Thymus (tissue), 11 donors: ENCODE results near the gene VPS13A. TPM values are rescaled to one million over a fixed set of nuclear protein-coding genes. Genes with fewer than 3 reads are reported as not detected.

Experiments used
- DNase-seq, 9 donors: peaks; one replicate each; pipeline ENCODE4 v3.0.0-alpha.2; 2013; ENCODE audit warnings: low spot score in 9 of 9, low read depth in 6 of 9, missing footprints in 1 of 9
- H3K27ac ChIP-seq, 2 donors: one replicate each; pipeline ENCODE4 v1.5.1; 2013; ENCODE audit warnings: control low read depth in 1 of 2, low read depth in 1 of 2, low read length in 1 of 2, mild to moderate bottlenecking in 1 of 2, moderate library complexity in 1 of 2
- H3K27me3 ChIP-seq, 2 donors: one replicate each; pipeline ENCODE4 v1.5.1; 2013; ENCODE audit warnings: low read length in 1 of 2; ENCODE audit not compliant: control insufficient read depth in 2 of 2, insufficient read depth in 1 of 2
- H3K36me3 ChIP-seq, 2 donors: one replicate each; pipeline ENCODE4 v1.5.1; 2013; ENCODE audit warnings: low read length in 1 of 2, mild to moderate bottlenecking in 1 of 2, moderate library complexity in 1 of 2; ENCODE audit not compliant: control insufficient read depth in 2 of 2, insufficient read depth in 2 of 2
- H3K4me1 ChIP-seq, 2 donors: one replicate each; pipeline ENCODE4 v1.5.1; 2013; ENCODE audit warnings: low read length in 2 of 2; ENCODE audit not compliant: control insufficient read depth in 2 of 2, insufficient read depth in 2 of 2
- H3K4me3 ChIP-seq, 2 donors: one replicate each; pipeline ENCODE4 v1.5.1; 2013; ENCODE audit warnings: low read length in 2 of 2, control low read depth in 1 of 2, mild to moderate bottlenecking in 1 of 2
- H3K9me3 ChIP-seq, 2 donors: one replicate each; pipeline ENCODE4 v1.5.1; 2013; ENCODE audit warnings: low read length in 1 of 2, mild to moderate bottlenecking in 1 of 2; ENCODE audit not compliant: control insufficient read depth in 2 of 2, insufficient read depth in 1 of 2
- WGBS: extraction: QIAGEN DNeasy Blood & Tissue Kit; methylation state at CpG from one replicate; pipeline ENCODE4 v1.1.7; 2013; 5-methylcytosine and 5-hydroxymethylcytosine counted together
- polyA plus RNA-seq: library from polyadenylated mRNA; stranded (reverse); fragments of 200-250 nt; gene quantifications from one replicate; pipeline ENCODE4 v1.2.3, GENCODE V29; 2013
- total RNA-seq: library from RNA; stranded (reverse); fragments of 120-200 nt; gene quantifications from one replicate; pipeline ENCODE4 v1.2.4, GENCODE V29; 2013
- donor health status: healthy.

Gene VPS13A
- total and polyA plus RNA-seq, 2 donors, result 21.1 to 22.8 TPM

- no peak overlapping the region for H3K4me3 ChIP-seq
- H3K27ac ChIP-seq, result no peak overlapping the region
- H3K9me3 ChIP-seq, result no peaks in the 10 kb centered on the region
- no peaks in the 10 kb centered on the region for H3K27me3 ChIP-seq
- no peaks in the 10 kb centered on the region for H3K4me1 ChIP-seq
- DNase-seq, result no peak
- no peaks in the 10 kb centered on the region for H3K36me3 ChIP-seq
- 95% methylated on average over 6 of the region's 6 CpGs for WGBS
Observed at GRCh38 chr9:77158772-77159513, 18.4 kb upstream of the VPS13A start.

DNA sequence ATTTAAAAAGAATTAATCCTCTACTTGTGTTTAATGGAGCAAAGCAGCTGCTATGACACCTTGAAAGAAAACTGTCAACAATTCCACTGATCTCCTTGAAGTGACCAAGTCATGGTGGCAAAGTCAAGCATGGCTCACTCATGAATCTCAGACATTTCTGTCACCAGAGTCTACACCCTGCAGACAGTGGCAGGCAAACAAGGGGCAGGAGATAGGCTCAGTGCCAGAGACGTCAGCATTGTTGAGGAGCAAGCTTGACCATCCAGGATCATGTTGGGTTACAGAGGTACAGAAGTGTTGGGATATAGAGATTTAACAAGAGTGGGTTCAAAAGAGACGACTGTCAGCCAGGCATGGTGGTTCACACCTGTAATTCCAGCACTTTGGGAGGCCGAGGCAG is 16.1 kb upstream of the VPS13A start:
- no peak overlapping the region for H3K4me3 ChIP-seq
- no peaks in the 10 kb centered on the region for H3K4me1 ChIP-seq
- H3K9me3 ChIP-seq, result no peaks in the 10 kb centered on the region
- no peaks in the 10 kb centered on the region for H3K36me3 ChIP-seq
- DNase-seq, result no peak
- no peaks in the 10 kb centered on the region for H3K27me3 ChIP-seq
- no peak overlapping the region for H3K27ac ChIP-seq
- 94% methylated on average over 3 of the region's 3 CpGs for WGBS

DNA sequence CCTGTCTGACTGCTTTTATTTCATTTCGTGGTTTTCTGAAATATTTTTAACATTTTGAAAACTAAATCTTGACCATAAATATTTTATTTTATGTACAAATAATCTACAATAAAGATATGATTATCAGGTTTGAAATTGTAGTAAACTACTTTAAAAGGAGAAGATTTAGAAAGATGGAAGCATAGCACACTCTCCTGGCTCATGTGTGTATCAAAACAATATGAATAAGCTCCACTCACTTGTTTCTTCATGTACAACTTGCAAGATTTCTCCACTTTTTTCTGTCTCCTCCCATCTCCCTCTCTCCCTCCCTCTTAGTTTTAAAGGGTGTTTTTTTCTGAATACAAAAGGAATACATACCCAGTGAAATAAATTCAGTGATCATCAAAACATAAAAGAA is 15.4 kb upstream of the VPS13A start:
- WGBS, result 89% methylated on average over 1 of the region's 1 CpG
- H3K9me3 ChIP-seq, result no peaks in the 10 kb centered on the region
- H3K27ac ChIP-seq, result no peak overlapping the region
- no peak overlapping the region for H3K4me3 ChIP-seq
- no peaks in the 10 kb centered on the region for H3K4me1 ChIP-seq
- DNase-seq, result no peak
- H3K36me3 ChIP-seq, result no peaks in the 10 kb centered on the region
- H3K27me3 ChIP-seq, result no peaks in the 10 kb centered on the region

GRCh38 chr9:77162366-77162765 is 15.0 kb upstream of the VPS13A start:
- no peak overlapping the region for H3K27ac ChIP-seq
- H3K9me3 ChIP-seq, result no peaks in the 10 kb centered on the region
- no peak overlapping the region for H3K4me3 ChIP-seq
- no peak for DNase-seq
- no peaks in the 10 kb centered on the region for H3K4me1 ChIP-seq
- H3K36me3 ChIP-seq, result no peaks in the 10 kb centered on the region
- no peaks in the 10 kb centered on the region for H3K27me3 ChIP-seq
- 98% methylated on average over 4 of the region's 4 CpGs for WGBS

- Histone ChIP-seq H3K27me3 (no peaks in the 10 kb centered on the region), H3K4me3 (no peak overlapping the region), H3K27ac (no peak overlapping the region), H3K36me3 (no peaks in the 10 kb centered on the region), H3K4me1 (no peaks in the 10 kb centered on the region), H3K9me3 (no peaks in the 10 kb centered on the region)
- WGBS, result 90% methylated on average over 4 of the region's 4 CpGs
- DNase-seq, result no peak
Observed at GRCh38 chr9:77163884-77164283, 13.4 kb upstream of the VPS13A start.

GRCh38 chr9:77166193-77166592 is 11.1 kb upstream of the VPS13A start:
- Histone ChIP-seq H3K27me3 (no peaks in the 10 kb centered on the region), H3K27ac (no peak overlapping the region), H3K4me1 (no peaks in the 10 kb centered on the region), H3K9me3 (no peaks in the 10 kb centered on the region), H3K36me3 (no peaks in the 10 kb centered on the region), H3K4me3 (no peak overlapping the region)
- no peak for DNase-seq
- 97% methylated on average over 4 of the region's 4 CpGs for WGBS

GRCh38 chr9:77170991-77171699 is 6.2 kb upstream of the VPS13A start:
- Histone ChIP-seq H3K9me3 (no peaks in the 10 kb centered on the region), H3K4me1 (no peaks in the 10 kb centered on the region), H3K27me3 (no peaks in the 10 kb centered on the region), H3K36me3 (no peaks in the 10 kb centered on the region), H3K4me3 (no peak overlapping the region), H3K27ac (no peak overlapping the region)
- 93% methylated on average over 2 of the region's 2 CpGs for WGBS
- DNase-seq, result no peak

- WGBS, result 86% methylated on average over 2 of the region's 2 CpGs
Observed at GRCh38 chr9:77175151-77175550, 2.2 kb upstream of the VPS13A start.

DNA sequence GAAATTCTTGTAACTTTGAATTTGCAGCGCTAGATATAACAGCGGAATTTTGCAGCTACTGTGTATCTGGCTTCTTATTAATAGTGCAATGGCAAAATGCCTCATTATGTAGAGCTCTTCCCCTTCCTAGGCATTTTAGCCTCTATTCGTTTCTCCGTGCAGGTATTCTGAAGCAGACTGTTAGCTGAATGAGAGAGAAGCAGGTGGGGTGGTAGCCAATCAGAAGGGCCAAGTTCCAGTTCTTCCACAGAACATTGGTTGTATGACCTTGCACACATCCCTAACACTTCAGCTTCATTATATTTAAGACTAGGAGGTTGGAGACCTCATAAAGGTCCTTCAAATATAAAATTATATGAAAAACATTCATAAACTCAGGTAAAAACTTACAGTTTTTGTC is 1.2 kb upstream of the VPS13A start:
- H3K27ac ChIP-seq, result no peak overlapping the region
- no peak for DNase-seq
- H3K36me3 ChIP-seq, result no peaks in the 10 kb centered on the region
- H3K4me1 ChIP-seq, result peaks cover 4 to 7% of the 10 kb centered on the region in 2 donors
- H3K27me3 ChIP-seq, result peaks cover 0 to 7% of the 10 kb centered on the region in 2 donors
- no peak overlapping the region for H3K4me3 ChIP-seq
- WGBS, result 80% methylated on average over 4 of the region's 4 CpGs
- H3K9me3 ChIP-seq, result no peaks in the 10 kb centered on the region

More at GRCh38 chr9:77175151-77175550, 2.2 kb upstream of the VPS13A start:
- peaks cover 4 to 7% of the 10 kb centered on the region in 2 donors for H3K4me1 ChIP-seq
- no peak for DNase-seq
- H3K27me3 ChIP-seq, result peaks cover 0 to 7% of the 10 kb centered on the region in 2 donors
- no peaks in the 10 kb centered on the region for H3K36me3 ChIP-seq
- no peak overlapping the region for H3K4me3 ChIP-seq
- no peak overlapping the region for H3K27ac ChIP-seq
- no peaks in the 10 kb centered on the region for H3K9me3 ChIP-seq
